HCT116 (cell line): Measurements from ENCODE around the gene IL11.

Experiments used
- CEBPB ChIP-seq: IDR thresholded peaks from 2 replicates; pipeline ENCODE4 v1.6.1; 2012; ENCODE audit warnings: low read depth
- CTCF ChIP-seq, 3 experiments: fragments of 200-600 bp in 1 of 3; sonication (generic) in 1 of 3; IDR thresholded peaks in 2 of 3; conservative IDR thresholded peaks in 1 of 3; 2 replicates each; pipeline ENCODE4 v1.5.1; 2012 to 2017; ENCODE audit warnings: low read depth in 2 of 3, low read length in 2 of 3, antibody characterized with exemption in 1 of 3, borderline replicate concordance in 1 of 3, control low read depth in 1 of 3, mild to moderate bottlenecking in 1 of 3, mixed read lengths in 1 of 3, mixed run types in 1 of 3, moderate library complexity in 1 of 3; ENCODE audit not compliant: insufficient read depth in 1 of 3
- EZH2 ChIP-seq: fragments of 200-600 bp; sonication (generic); IDR thresholded peaks from 2 replicates; pipeline ENCODE4 v1.6.1; 2017; ENCODE audit warnings: antibody characterized with exemption, mixed run types
- EZH2phosphoT487 ChIP-seq: fragments of 200-600 bp; IDR thresholded peaks from 2 replicates; pipeline ENCODE4 v1.6.1; 2018; ENCODE audit warnings: antibody characterized with exemption, borderline replicate concordance
- POLR2A ChIP-seq: IDR thresholded peaks from 2 replicates; pipeline ENCODE4 v1.7.0; 2011; ENCODE audit warnings: borderline replicate concordance; ENCODE audit not compliant: insufficient read depth, insufficient read length; ENCODE audit errors: extremely low read depth
- SP1 ChIP-seq: IDR thresholded peaks from 2 replicates; pipeline ENCODE4 v1.6.1; 2012; ENCODE audit warnings: low read depth
- TCF7L2 ChIP-seq: IDR thresholded peaks from 2 replicates; pipeline ENCODE4 v1.7.0; 2011; ENCODE audit warnings: borderline replicate concordance, inconsistent platforms; ENCODE audit not compliant: insufficient read depth, insufficient read length; ENCODE audit errors: extremely low read depth
- ZNF274 ChIP-seq: fragments of 200-500 bp; sonication (Bioruptor generic); IDR thresholded peaks from 2 replicates; pipeline ENCODE4 v1.6.1; 2014; ENCODE audit warnings: mild to moderate bottlenecking, low read depth, low read length, inconsistent platforms
- TF ChIP-seq, protein P1 (sequence below): IDR thresholded peaks from 2 replicates; pipeline ENCODE4 v1.6.1; 2011; ENCODE audit warnings: mild to moderate bottlenecking, low read length, moderate library complexity; ENCODE audit not compliant: insufficient replicate concordance; ENCODE audit errors: extremely low read depth

DNA sequence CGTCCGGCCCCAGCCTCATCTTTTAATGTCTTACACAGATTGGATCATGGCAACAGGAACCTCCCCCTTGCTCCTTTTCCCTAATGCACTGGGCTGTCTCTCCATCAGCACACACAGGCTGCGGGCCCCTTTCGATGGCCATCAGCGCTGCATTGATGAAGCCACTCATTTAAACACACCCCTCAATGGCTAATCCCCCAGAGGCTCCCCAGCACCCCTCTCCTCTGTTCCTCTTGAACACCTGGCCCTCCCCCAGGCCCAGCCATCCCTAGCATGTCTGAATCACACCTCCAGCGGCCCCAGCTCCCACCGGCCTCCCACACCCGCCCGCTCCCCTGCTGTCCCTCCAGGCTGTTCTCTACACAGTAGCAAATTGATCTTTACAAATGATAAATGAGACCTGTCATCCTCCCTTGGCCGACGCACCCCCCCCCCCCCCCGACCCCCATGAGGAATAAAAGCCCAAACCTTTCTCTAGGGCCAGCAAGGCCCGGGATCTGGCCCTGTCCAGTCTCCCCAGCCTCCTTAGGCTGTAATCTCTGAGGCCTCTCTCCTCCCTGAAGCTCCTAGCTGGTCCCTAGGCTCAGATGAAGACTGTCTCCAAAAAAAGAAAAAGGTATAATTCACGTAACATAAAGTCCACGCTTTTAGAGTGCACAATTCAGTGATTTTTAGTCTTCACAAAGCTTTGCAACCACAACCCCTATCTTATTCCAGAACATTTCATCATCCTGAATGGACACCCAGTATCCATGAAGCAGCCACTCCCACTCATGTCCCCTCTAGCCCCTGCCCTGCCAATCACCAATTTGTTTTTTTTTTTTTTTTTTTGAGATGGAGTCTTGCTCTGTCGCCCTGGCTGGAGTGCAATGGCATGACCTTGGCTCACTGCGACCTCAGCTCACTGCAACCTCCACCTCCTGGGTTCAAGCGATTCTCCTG lies 22.8 kb upstream of the IL11 start:
- TF ChIP-seq CTCF (IDR thresholded peaks at IDR 0.05 in 2 of 3, conservative IDR thresholded peaks at IDR 0.05 in 1 of 3; ENCODE audit: borderline replicate concordance in 1 of 3, insufficient read depth in 1 of 3, low read depth in 2 of 3, low read length in 2 of 3): no peak
- TF ChIP-seq SP1: no peak
- no peak for TF ChIP-seq POLR2A
- no peak for TF ChIP-seq CEBPB
- TF ChIP-seq EZH2: no peak
- TF ChIP-seq EZH2phosphoT487: no peak
- no peak for TF ChIP-seq ZNF274
- TF ChIP-seq, protein P1, sequence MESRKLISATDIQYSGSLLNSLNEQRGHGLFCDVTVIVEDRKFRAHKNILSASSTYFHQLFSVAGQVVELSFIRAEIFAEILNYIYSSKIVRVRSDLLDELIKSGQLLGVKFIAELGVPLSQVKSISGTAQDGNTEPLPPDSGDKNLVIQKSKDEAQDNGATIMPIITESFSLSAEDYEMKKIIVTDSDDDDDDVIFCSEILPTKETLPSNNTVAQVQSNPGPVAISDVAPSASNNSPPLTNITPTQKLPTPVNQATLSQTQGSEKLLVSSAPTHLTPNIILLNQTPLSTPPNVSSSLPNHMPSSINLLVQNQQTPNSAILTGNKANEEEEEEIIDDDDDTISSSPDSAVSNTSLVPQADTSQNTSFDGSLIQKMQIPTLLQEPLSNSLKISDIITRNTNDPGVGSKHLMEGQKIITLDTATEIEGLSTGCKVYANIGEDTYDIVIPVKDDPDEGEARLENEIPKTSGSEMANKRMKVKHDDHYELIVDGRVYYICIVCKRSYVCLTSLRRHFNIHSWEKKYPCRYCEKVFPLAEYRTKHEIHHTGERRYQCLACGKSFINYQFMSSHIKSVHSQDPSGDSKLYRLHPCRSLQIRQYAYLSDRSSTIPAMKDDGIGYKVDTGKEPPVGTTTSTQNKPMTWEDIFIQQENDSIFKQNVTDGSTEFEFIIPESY: no peak
- no peak for TF ChIP-seq TCF7L2
